IMR-90 (cell line): ENCODE data around the gene ARL14EPL. TPM values are rescaled to one million over a fixed set of nuclear protein-coding genes. Genes with fewer than 3 reads are reported as not detected.

Source experiments
- ATAC-seq: fragments of 200-7000 bp; cut with Tn5 transposase; 2 replicates; pipeline ENCODE4 v1.9.1; 2020; ENCODE audit warnings: low read depth, mild to moderate bottlenecking, moderate library complexity
- Bru-seq: library from RNA; stranded (reverse); fragments of 400-500 nt; gene quantifications from one replicate; lab custom pipeline; 2021; lab: Mats Ljungman, UMichigan
- BruChase-seq, 2 experiments: library from RNA; stranded (reverse); fragments of 400-500 nt; gene quantifications; one replicate each; lab custom pipeline; 2021; lab: Mats Ljungman, UMichigan
- BruUV-seq: library from RNA; stranded (reverse); fragments of 400-500 nt; replicated peaks from 2 replicates; lab custom pipeline; 2021; lab: Mats Ljungman, UMichigan
- CTCF ChIA-PET: fragments of 300-600 bp; formaldehyde crosslinking; extraction: SDS; loops from one replicate; lab custom pipeline; 2021; ENCODE audit warnings: antibody characterized with exemption; lab: Yijun Ruan, JAX
- POLR2A ChIA-PET: fragments of 300-600 bp; sonication (Branson Sonifier 250); formaldehyde crosslinking; loops from one replicate; lab custom pipeline; 2022; ENCODE audit warnings: antibody characterized with exemption; ENCODE audit not compliant: unreplicated experiment; lab: Charles Lee
- DNase-seq: peaks from one replicate; pipeline ENCODE4 v3.0.0; 2013
- H2AFZ ChIP-seq: replicated peaks from 2 replicates; pipeline ENCODE3; 2013; ENCODE audit warnings: low read length, mild to moderate bottlenecking; ENCODE audit not compliant: poor library complexity
- H2AK5ac ChIP-seq: 2 replicates; pipeline ENCODE4 v1.6.1; 2013; ENCODE audit warnings: low read depth, low read length, inconsistent platforms
- H2AK9ac ChIP-seq: replicated peaks from 2 replicates; pipeline ENCODE3; 2013; ENCODE audit warnings: mild to moderate bottlenecking, low read depth, low read length, moderate library complexity; ENCODE audit not compliant: poor library complexity
- H2BK120ac ChIP-seq: 2 replicates; pipeline ENCODE4 v1.6.1; 2013; ENCODE audit warnings: low read depth, low read length, inconsistent platforms
- H2BK15ac ChIP-seq: 3 replicates; pipeline ENCODE4 v1.6.1; 2013; ENCODE audit warnings: low read depth, low read length, inconsistent platforms
- H2BK20ac ChIP-seq: 2 replicates; pipeline ENCODE4 v1.6.1; 2013; ENCODE audit warnings: low read depth, mild to moderate bottlenecking, inconsistent platforms, low read length, moderate library complexity
- H2BK5ac ChIP-seq: 2 replicates; pipeline ENCODE4 v1.6.1; 2013; ENCODE audit warnings: mild to moderate bottlenecking, low read depth, low read length, inconsistent platforms; ENCODE audit not compliant: poor library complexity, severe bottlenecking
- H3K14ac ChIP-seq: replicated peaks from 2 replicates; pipeline ENCODE4 v1.6.1; 2013; ENCODE audit warnings: low read depth, low read length, inconsistent platforms
- H3K18ac ChIP-seq: 2 replicates; pipeline ENCODE4 v1.6.1; 2013; ENCODE audit warnings: low read depth, low read length, control low read depth
- H3K23ac ChIP-seq: 2 replicates; pipeline ENCODE4 v1.6.1; 2013; ENCODE audit warnings: low read depth, low read length, inconsistent platforms
- H3K27ac ChIP-seq: 2 replicates; pipeline ENCODE4 v1.5.1; 2013; ENCODE audit warnings: mild to moderate bottlenecking, control low read depth, low read length; ENCODE audit not compliant: insufficient read depth
- H3K27me3 ChIP-seq: 2 replicates; pipeline ENCODE4 v1.6.1; 2013; ENCODE audit warnings: low read length; ENCODE audit not compliant: control insufficient read depth, insufficient read depth
- H3K36me3 ChIP-seq: 2 replicates; pipeline ENCODE4 v1.6.1; 2013; ENCODE audit warnings: low read length, mixed read lengths; ENCODE audit not compliant: control insufficient read depth, insufficient read depth
- H3K4ac ChIP-seq: 2 replicates; pipeline ENCODE4 v1.6.1; 2013; ENCODE audit warnings: low read depth, low read length, inconsistent platforms
- H3K4me1 ChIP-seq: 2 replicates; pipeline ENCODE4 v1.6.1; 2013; ENCODE audit warnings: low read length, mixed read lengths; ENCODE audit not compliant: control insufficient read depth, insufficient read depth
- H3K4me2 ChIP-seq: 2 replicates; pipeline ENCODE4 v1.6.1; 2013; ENCODE audit warnings: low read depth, mild to moderate bottlenecking, control low read depth, low read length, moderate library complexity
- H3K4me3 ChIP-seq: 2 replicates; pipeline ENCODE4 v1.5.1; 2013; ENCODE audit warnings: low read depth, mild to moderate bottlenecking, control low read depth, low read length, moderate library complexity; ENCODE audit not compliant: insufficient read depth
- H3K56ac ChIP-seq: 2 replicates; pipeline ENCODE4 v1.6.1; 2013; ENCODE audit warnings: low read length, inconsistent platforms; ENCODE audit not compliant: insufficient read depth; ENCODE audit errors: extremely low read depth
- H3K79me1 ChIP-seq, 2 experiments: 2 replicates each; pipeline ENCODE4 v1.6.1; 2013; ENCODE audit warnings: low read length in 2 of 2, inconsistent platforms in 1 of 2, low read depth in 1 of 2
- H3K9ac ChIP-seq: 2 replicates; pipeline ENCODE4 v1.6.1; 2013; ENCODE audit warnings: low read depth, low read length, control low read depth
- H3K9me1 ChIP-seq: 2 replicates; pipeline ENCODE4 v1.6.1; 2013; ENCODE audit warnings: low read length, inconsistent platforms; ENCODE audit not compliant: insufficient read depth
- H3K9me3 ChIP-seq: 2 replicates; pipeline ENCODE4 v1.6.1; 2013; ENCODE audit warnings: low read length; ENCODE audit not compliant: control insufficient read depth, insufficient read depth
- H4K20me1 ChIP-seq: 2 replicates; pipeline ENCODE4 v1.6.1; 2013; ENCODE audit warnings: low read length, inconsistent platforms; ENCODE audit not compliant: insufficient read depth
- H4K5ac ChIP-seq: 2 replicates; pipeline ENCODE4 v1.6.1; 2013; ENCODE audit warnings: mild to moderate bottlenecking, low read depth, low read length, control low read depth
- H4K8ac ChIP-seq, 2 experiments: 2 replicates each; pipeline ENCODE4 v1.6.1; 2013; ENCODE audit warnings: low read depth in 2 of 2, low read length in 2 of 2, control low read depth in 1 of 2, inconsistent platforms in 1 of 2
- H4K91ac ChIP-seq: 2 replicates; pipeline ENCODE4 v1.6.1; 2013; ENCODE audit warnings: low read depth, low read length, inconsistent platforms; ENCODE audit not compliant: insufficient read depth
- BHLHE40 ChIP-seq: fragments of 150-350 bp; IDR thresholded peaks from 2 replicates; pipeline ENCODE4 v1.6.1; 2016; ENCODE audit warnings: mild to moderate bottlenecking, low read depth, low read length
- CEBPB ChIP-seq: IDR thresholded peaks from 2 replicates; pipeline ENCODE4 v1.6.1; 2012; ENCODE audit warnings: low read depth, low read length, improper control_type of control experiment
- CTCF ChIP-seq: conservative IDR thresholded peaks from 2 replicates; pipeline ENCODE4 v1.5.1; 2012; ENCODE audit warnings: mild to moderate bottlenecking, low read depth, low read length, improper control_type of control experiment
- FOS ChIP-seq: fragments of 150-350 bp; IDR thresholded peaks from 2 replicates; pipeline ENCODE4 v1.6.1; 2016; ENCODE audit warnings: low read depth, low read length
- RAD21 ChIP-seq: IDR thresholded peaks from 2 replicates; pipeline ENCODE4 v1.6.1; 2012; ENCODE audit warnings: low read length, improper control_type of control experiment
- SMC3 ChIP-seq: fragments of 150-350 bp; IDR thresholded peaks from 2 replicates; pipeline ENCODE4 v1.6.1; 2016; ENCODE audit warnings: low read depth, mild to moderate bottlenecking, antibody characterized with exemption, low read length, moderate library complexity
- WGBS, 2 experiments: methylation state at CpG; one replicate each; pipeline versions ENCODE4 v1.1.5 to v1.1.7; 2013; ENCODE audit warnings: missing lambda C conversion rate in 2 of 2; ENCODE audit not compliant: insufficient read length in 1 of 2; ENCODE audit errors: extremely low coverage in 2 of 2; 5-methylcytosine and 5-hydroxymethylcytosine counted together
- dilution Hi-C: fragments of 300-500 bp; cut with HindIII; formaldehyde crosslinking; loops from one replicate; pipeline ENCODE4 v1.14.3; 2018; ENCODE audit warnings: low sequenced_read_pairs; ENCODE audit not compliant: unreplicated experiment
- in situ Hi-C: fragments of 300-500 bp; cut with MboI; formaldehyde crosslinking; loops from 3 replicates; pipeline ENCODE4 v1.14.3; 2019; ENCODE audit warnings: low sequenced_read_pairs, inconsistent platforms, mixed read lengths
- intact Hi-C: fragments of 100-400 bp; cut with micrococcal nuclease; formaldehyde crosslinking; loops from 2 replicates; pipeline ENCODE4 v1.10.0; 2022
- long read RNA-seq: library from polyadenylated mRNA; unstranded; transcript quantifications from one replicate; pipeline ENCODE4 v2.0.0, GENCODE V29; 2021; ENCODE audit not compliant: unreplicated experiment
- polyA plus RNA-seq, 3 experiments: library from polyadenylated mRNA; depleted of rRNA; stranded (reverse); fragments of >200 nt; gene quantifications; 2 replicates each; pipeline ENCODE4 v1.2.3, GENCODE V29; 2012; ENCODE audit warnings: low replicate concordance in 1 of 3
- total RNA-seq: library from RNA; depleted of rRNA; stranded (reverse); fragments of >200 nt; gene quantifications from 2 replicates; pipeline ENCODE4 v1.2.3, GENCODE V29; 2012; rRNA removed
- TF ChIP-seq, protein P1 (sequence below): fragments of 150-350 bp; IDR thresholded peaks from 2 replicates; pipeline ENCODE4 v1.6.1; 2017; ENCODE audit warnings: mild to moderate bottlenecking, antibody characterized with exemption, low read length, low read depth
- TF ChIP-seq, protein P2 (sequence below): fragments of 150-350 bp; IDR thresholded peaks from 2 replicates; pipeline ENCODE4 v1.6.1; 2016; ENCODE audit warnings: low read depth, mild to moderate bottlenecking, low read length, moderate library complexity, borderline replicate concordance

Gene ARL14EPL
- total RNA-seq (not detected in 2 replicates), polyA plus RNA-seq (2012; rRNA removed) (not detected in 2 replicates), Bru-seq, nascent RNA (not detected), BruChase-seq, experiment 1, labeled RNA remaining after a 6-hour chase (percentile 6 among the genes with signal in this experiment), BruChase-seq, experiment 2, labeled RNA remaining after a 2-hour chase (percentile 3 among the genes with signal in this experiment)
- polyA plus RNA-seq (2012; cell fraction: cytosol; rRNA removed) = not detected in 2 replicates
- polyA plus RNA-seq (2012; cell fraction: nucleus; rRNA removed; ENCODE audit: low replicate concordance) = not detected in 2 replicates
- long read RNA-seq = 0 reads

DNA sequence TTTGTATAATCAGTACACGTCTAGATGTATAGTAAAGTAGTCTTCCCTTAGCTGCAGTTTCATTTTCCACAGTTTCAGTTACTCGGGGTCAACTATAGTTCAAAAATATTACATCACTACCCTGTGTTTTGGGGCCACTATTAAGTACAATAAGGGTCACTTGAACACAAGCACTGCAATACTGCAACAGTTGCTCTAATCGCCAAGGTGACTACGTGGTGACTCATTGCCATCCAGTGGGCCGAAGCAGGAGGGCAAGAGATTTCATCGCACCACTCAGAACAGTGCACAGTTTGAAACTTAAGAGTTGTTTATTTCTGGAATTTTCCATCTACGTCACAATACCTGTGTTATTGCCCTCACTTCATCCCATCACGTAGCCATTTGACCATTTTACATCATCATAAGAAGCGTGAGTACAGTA is at the start of gene ARL14EPL:
Gene ARL14EPL, plus strand, starts transcription at position 379 of the 424 bp plus-strand sequence. CDS start 18,994 bp downstream, outside the sequence.
- H2BK20ac ChIP-seq = no peak within 1 kb of the TSS
- ChIA-PET POLR2A (no interaction called here), CTCF (interaction anchor here (0.8 to 1.2 kb wide), 7 partner anchors 44 to 397 kb away, joined by 3 to 6 read pairs (median 3); no protein-coding TSS in a partner anchor)
- dilution Hi-C loops = no loop called here
- H2BK5ac ChIP-seq = no peak within 1 kb of the TSS
- H3K9me1 ChIP-seq = no peaks in the 10 kb centered on the region
- no peak within 1 kb of the TSS for H3K4ac ChIP-seq
- no peak within 1 kb of the TSS for H2AK5ac ChIP-seq
- intact Hi-C loops = loop anchor here (1.0 to 2.0 kb wide), 4 partner anchors 53 to 397 kb away; partner anchors contain the start of genes AP3S1 and ATG12
- H3K4me3 ChIP-seq = no peak within 1 kb of the TSS
- H4K91ac ChIP-seq = no peak within 1 kb of the TSS
- no peaks in the 10 kb centered on the region for H3K27me3 ChIP-seq
- 0 out of 2 replicates have a peak within 1 kb of the TSS, but pooled peaks have one; percentile 9 for H3K4me2 ChIP-seq
- ATAC-seq (peak; percentile 98), DNase-seq (peak; percentile 92)
- H2BK120ac ChIP-seq = no peak within 1 kb of the TSS
- no peak within 1 kb of the TSS for H4K5ac ChIP-seq
- BruUV-seq = no TSS peak
- no peaks in the 10 kb centered on the region for H3K4me1 ChIP-seq
- no peak within 1 kb of the TSS for H2BK15ac ChIP-seq
- H4K20me1 ChIP-seq = no peaks in the 10 kb centered on the region
- no peak within 1 kb of the TSS for H3K23ac ChIP-seq
- no peak within 1 kb of the TSS for H3K18ac ChIP-seq
- no peak within 1 kb of the TSS for H3K9ac ChIP-seq
- 40% methylated on average over 1 of the region's 9 CpGs; no CpG with 5 or more reads in 1 of the 2 experiments for WGBS, 2 experiments
- in situ Hi-C loops = no loop called here
- no peaks in the 10 kb centered on the region for H3K9me3 ChIP-seq
- no peaks in the 10 kb centered on the region for H3K79me1 ChIP-seq
- H3K36me3 ChIP-seq = no peaks in the 10 kb centered on the region
- no peak within 1 kb of the TSS for H3K56ac ChIP-seq
- no peak within 1 kb of the TSS for H3K27ac ChIP-seq
- H2AK9ac ChIP-seq = peak within 1 kb of the TSS; percentile 75
- H2AFZ ChIP-seq = peak within 1 kb of the TSS; percentile 64
- no peak within 1 kb of the TSS for H4K8ac ChIP-seq
- TF ChIP-seq RAD21 (peak; percentile 70), SMC3 (peak; percentile 60), CTCF (peak; percentile 67), CEBPB (peak; percentile 88), BHLHE40 (peak; percentile 49; the same call in 1 of the 2 replicates), FOS (peak; percentile 81)
- TF ChIP-seq, protein P1, sequence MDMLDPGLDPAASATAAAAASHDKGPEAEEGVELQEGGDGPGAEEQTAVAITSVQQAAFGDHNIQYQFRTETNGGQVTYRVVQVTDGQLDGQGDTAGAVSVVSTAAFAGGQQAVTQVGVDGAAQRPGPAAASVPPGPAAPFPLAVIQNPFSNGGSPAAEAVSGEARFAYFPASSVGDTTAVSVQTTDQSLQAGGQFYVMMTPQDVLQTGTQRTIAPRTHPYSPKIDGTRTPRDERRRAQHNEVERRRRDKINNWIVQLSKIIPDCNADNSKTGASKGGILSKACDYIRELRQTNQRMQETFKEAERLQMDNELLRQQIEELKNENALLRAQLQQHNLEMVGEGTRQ = no peak
- TF ChIP-seq, protein P2, sequence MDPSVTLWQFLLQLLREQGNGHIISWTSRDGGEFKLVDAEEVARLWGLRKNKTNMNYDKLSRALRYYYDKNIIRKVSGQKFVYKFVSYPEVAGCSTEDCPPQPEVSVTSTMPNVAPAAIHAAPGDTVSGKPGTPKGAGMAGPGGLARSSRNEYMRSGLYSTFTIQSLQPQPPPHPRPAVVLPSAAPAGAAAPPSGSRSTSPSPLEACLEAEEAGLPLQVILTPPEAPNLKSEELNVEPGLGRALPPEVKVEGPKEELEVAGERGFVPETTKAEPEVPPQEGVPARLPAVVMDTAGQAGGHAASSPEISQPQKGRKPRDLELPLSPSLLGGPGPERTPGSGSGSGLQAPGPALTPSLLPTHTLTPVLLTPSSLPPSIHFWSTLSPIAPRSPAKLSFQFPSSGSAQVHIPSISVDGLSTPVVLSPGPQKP = no peak
- H3K14ac ChIP-seq = no peak within 1 kb of the TSS
